ENCODE data around the gene SPINK14. TPM values are rescaled to one million over a fixed set of nuclear protein-coding genes. Genes with fewer than 3 reads are reported as not detected.

Gene SPINK14
- total RNA-seq, 1 experiment from 2014 or later = not detected

DNA sequence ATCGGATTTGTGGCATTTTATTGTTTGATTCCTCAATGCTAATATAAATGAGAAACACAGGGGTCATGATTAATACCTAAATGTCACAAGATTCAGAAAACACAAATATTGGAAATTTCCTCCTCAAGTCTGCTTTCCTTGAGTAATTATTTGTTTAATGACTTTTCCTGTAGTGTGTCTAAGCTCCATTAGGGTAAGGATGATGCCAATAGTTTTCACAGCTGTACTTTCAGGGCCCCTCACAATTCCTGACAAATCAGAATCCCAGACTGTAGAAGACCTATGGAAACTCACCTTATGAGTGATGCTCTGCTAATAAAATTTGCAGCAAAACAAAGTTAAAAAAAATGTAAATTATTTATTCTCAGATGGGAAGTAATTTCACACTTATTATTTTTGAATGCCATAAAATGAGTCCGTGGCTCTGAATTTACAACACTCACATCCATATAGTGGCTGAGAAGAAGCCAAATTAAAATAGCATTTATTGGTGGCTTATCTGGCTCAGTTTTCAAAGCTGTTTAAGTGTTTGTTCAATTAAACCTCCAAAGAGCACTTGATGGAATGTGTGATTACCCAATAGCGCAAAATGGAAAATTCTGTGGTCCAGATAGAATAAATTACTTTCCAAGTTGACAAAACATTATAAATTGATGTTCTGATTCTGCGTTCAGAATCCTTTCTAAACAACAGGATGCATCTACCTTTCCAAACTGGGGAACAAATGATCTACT, 1.6 kb upstream of the SPINK14 start:
- Histone ChIP-seq H3K27me3 (ENCODE audit: insufficient read depth, low read length) (no peaks in the 10 kb centered on the region), H3K9me3 (ENCODE audit: control insufficient read depth, low read depth, low read length) (no peaks in the 10 kb centered on the region), H3K79me2 (ENCODE audit: insufficient read depth, low read length) (no peaks in the 10 kb centered on the region), H3K14ac (ENCODE audit: insufficient read depth, low read length) (no peak overlapping the region), H3K23ac (ENCODE audit: insufficient read length, low read depth, low read length) (no peak overlapping the region), H4K5ac (ENCODE audit: insufficient read length, low read depth, low read length) (no peak overlapping the region), H4K91ac (ENCODE audit: insufficient read length, low read depth, low read length) (no peak overlapping the region), H2BK15ac (ENCODE audit: low read depth, low read length) (no peak overlapping the region), H3K4me1 (ENCODE audit: insufficient read depth, low read length) (no peaks in the 10 kb centered on the region), H2AFZ (ENCODE audit: low read length) (no peak overlapping the region), H4K20me1 (ENCODE audit: control insufficient read depth, insufficient read depth, insufficient read length) (no peaks in the 10 kb centered on the region), H3K4me2 (ENCODE audit: insufficient read depth, insufficient read length, low read length) (no peak overlapping the region), H3K9ac (ENCODE audit: extremely low read depth, insufficient read length, low read length) (no peak overlapping the region), H3K27ac (ENCODE audit: insufficient read length, low read depth, low read length) (no peak overlapping the region), H2BK120ac (ENCODE audit: low read depth, low read length, poor library complexity, severe bottlenecking) (no peak overlapping the region), H3T11ph (ENCODE audit: low read length) (no peak overlapping the region), H3K18ac (ENCODE audit: insufficient read length, low read depth, low read length) (no peak overlapping the region), H2BK20ac (ENCODE audit: low read depth, low read length, poor library complexity, severe bottlenecking) (no peak overlapping the region), H4K8ac (replicated peaks; ENCODE audit: insufficient read length, low read depth, low read length) (no peak overlapping the region), H3K56ac (ENCODE audit: insufficient read length, low read depth, low read length) (no peak overlapping the region), H3K79me1 (ENCODE audit: insufficient read depth, low read depth, low read length, poor library complexity, severe bottlenecking) (no peaks in the 10 kb centered on the region), H3K4ac (ENCODE audit: low read depth, low read length) (no peak overlapping the region), H2BK5ac (ENCODE audit: insufficient read length, low read length) (no peak overlapping the region), H2AK5ac (ENCODE audit: insufficient read length, low read length) (no peak overlapping the region), H3K23me2 (ENCODE audit: insufficient read length, low read depth, low read length, poor library complexity, severe bottlenecking) (no peaks in the 10 kb centered on the region), H2BK12ac (ENCODE audit: insufficient read length, low read depth, low read length) (no peak overlapping the region)
- Mint-ChIP-seq H3K4me3 (no peak overlapping the region), H3K27me3 (ENCODE audit: low read depth) (no peaks in the 10 kb centered on the region), H3K4me1 (no peaks in the 10 kb centered on the region), H3K27ac (no peak overlapping the region), H3K9me3 (peaks cover 2 to 4% of the 10 kb centered on the region in 2 experiments; a peak in 1 of 5 replicates), H3K36me3 (ENCODE audit: insufficient read depth in 1 of 3, low read depth in 3 of 3) (no peaks in the 10 kb centered on the region)
- no peak for TF ChIP-seq CTCF (conservative IDR thresholded peaks at IDR 0.05)
- no peak for DNase-seq
- WGBS (ENCODE audit: extremely low coverage, insufficient read length, low lambda C conversion rate) = no CpG with 5 or more reads among the region's 4 CpGs

Data from H9 (cell line).